GM12865 (cell line): ENCODE measurements around the gene PRDM2.

ENCODE experiments used
- DNase-seq: peaks from one replicate; pipeline ENCODE4 v3.0.0; 2010; ENCODE audit warnings: low read depth
- H3K4me3 ChIP-seq: 2 replicates; pipeline ENCODE4 v1.5.1; 2011; ENCODE audit warnings: mild to moderate bottlenecking, low read depth, low read length, control low read depth
- CTCF ChIP-seq: IDR thresholded peaks from 2 replicates; pipeline ENCODE4 v1.5.1; 2011; ENCODE audit warnings: low read length, control low read depth, low read depth, inconsistent platforms; ENCODE audit not compliant: insufficient read depth; ENCODE audit errors: missing control alignments

The PRDM2 gene

GRCh38 chr1:13699510-13699909, 478 bp upstream of the PRDM2 start:
- TF ChIP-seq CTCF, result no peak

GRCh38 chr1:13700521-13701270, 708 bp downstream of the PRDM2 start:
- no peak for TF ChIP-seq CTCF
- DNase-seq, result peak; percentile 64
- H3K4me3 ChIP-seq, result peak overlapping the region; percentile 98

More at GRCh38 chr1:13699510-13699909, 478 bp upstream of the PRDM2 start:
- peak overlapping the region; percentile 96 for H3K4me3 ChIP-seq
- peak; percentile 48 for DNase-seq

- peak overlapping the region; percentile 98 for H3K4me3 ChIP-seq
- no peak for TF ChIP-seq CTCF
- peak; percentile 76 for DNase-seq
These were observed 1.3 kb downstream of the PRDM2 start for GRCh38 chr1:13701271-13701640.

GRCh38 chr1:13702425-13703127, 2.6 kb downstream of the PRDM2 start:
- DNase-seq, result peak; percentile 94
- peak overlapping the region; percentile 98 for H3K4me3 ChIP-seq
- TF ChIP-seq CTCF, result no peak

GRCh38 chr1:13703128-13703513, 3.1 kb downstream of the PRDM2 start:
- no peak for TF ChIP-seq CTCF
- H3K4me3 ChIP-seq, result peak overlapping the region; percentile 98

GRCh38 chr1:13703558-13704490, 3.8 kb downstream of the PRDM2 start:
- peak overlapping the region; percentile 98 for H3K4me3 ChIP-seq
- TF ChIP-seq CTCF, result no peak
- DNase-seq, result no peak

More at GRCh38 chr1:13703128-13703513, 3.1 kb downstream of the PRDM2 start:
- no peak for DNase-seq
